Vagina (tissue), 2 donors: ENCODE results near the gene C2orf42.

ENCODE experiments used
- POLR2A ChIP-seq, 2 donors: fragments of 450-650 bp; IDR thresholded peaks; one replicate each; pipeline ENCODE4 v1.6.1; 2017; ENCODE audit warnings: antibody characterized with exemption in 2 of 2, mild to moderate bottlenecking in 2 of 2, moderate library complexity in 2 of 2
- POLR2AphosphoS5 ChIP-seq, 2 donors: sonication (generic); formaldehyde crosslinking; IDR thresholded peaks; one replicate each; pipeline ENCODE4 v1.9.0; 2017; ENCODE audit warnings: antibody characterized with exemption in 2 of 2, mild to moderate bottlenecking in 2 of 2, low read depth in 1 of 2; ENCODE audit not compliant: insufficient read depth in 1 of 2
- TF ChIP-seq, protein P1 (sequence below), 3 experiments: fragments of 450-650 bp in 2 of 3; fragments of 200-600 bp in 1 of 3; sonication (generic) in 1 of 3; IDR thresholded peaks; one replicate each; pipeline ENCODE4 v1.5.1; 2017 to 2019; ENCODE audit warnings: antibody characterized with exemption in 3 of 3, mild to moderate bottlenecking in 2 of 3, moderate library complexity in 2 of 3

DNA sequence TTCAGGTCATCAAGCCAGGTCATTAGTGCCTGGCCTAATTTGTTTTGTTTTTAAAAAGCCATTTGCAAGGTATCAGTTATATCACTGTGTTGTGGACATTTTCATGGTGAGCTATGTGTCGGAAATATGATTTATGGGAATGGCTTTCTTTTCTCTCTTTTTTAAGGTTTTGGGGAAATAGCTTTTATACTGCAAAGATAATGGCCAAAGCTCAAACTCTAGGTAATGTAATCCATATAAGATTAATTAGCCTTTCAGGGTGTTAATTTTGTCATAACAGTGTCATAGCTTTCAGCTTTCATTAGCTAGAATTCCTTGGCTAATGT is 57.7 kb downstream of the C2orf42 start:
- TF ChIP-seq, protein P1, sequence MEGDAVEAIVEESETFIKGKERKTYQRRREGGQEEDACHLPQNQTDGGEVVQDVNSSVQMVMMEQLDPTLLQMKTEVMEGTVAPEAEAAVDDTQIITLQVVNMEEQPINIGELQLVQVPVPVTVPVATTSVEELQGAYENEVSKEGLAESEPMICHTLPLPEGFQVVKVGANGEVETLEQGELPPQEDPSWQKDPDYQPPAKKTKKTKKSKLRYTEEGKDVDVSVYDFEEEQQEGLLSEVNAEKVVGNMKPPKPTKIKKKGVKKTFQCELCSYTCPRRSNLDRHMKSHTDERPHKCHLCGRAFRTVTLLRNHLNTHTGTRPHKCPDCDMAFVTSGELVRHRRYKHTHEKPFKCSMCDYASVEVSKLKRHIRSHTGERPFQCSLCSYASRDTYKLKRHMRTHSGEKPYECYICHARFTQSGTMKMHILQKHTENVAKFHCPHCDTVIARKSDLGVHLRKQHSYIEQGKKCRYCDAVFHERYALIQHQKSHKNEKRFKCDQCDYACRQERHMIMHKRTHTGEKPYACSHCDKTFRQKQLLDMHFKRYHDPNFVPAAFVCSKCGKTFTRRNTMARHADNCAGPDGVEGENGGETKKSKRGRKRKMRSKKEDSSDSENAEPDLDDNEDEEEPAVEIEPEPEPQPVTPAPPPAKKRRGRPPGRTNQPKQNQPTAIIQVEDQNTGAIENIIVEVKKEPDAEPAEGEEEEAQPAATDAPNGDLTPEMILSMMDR (IDR thresholded peaks at IDR 0.05) = no peak
- TF ChIP-seq POLR2A (IDR thresholded peaks at IDR 0.05) (no peak), POLR2AphosphoS5 (IDR thresholded peaks at IDR 0.05; ENCODE audit: insufficient read depth in 1 of 2, low read depth in 1 of 2) (no peak)
